GM10248 (cell line): Measurements from ENCODE around the gene ZNF77.

ENCODE experiments used
- CTCF ChIA-PET: fragments of 300-600 bp; sonication (Branson Sonifier 250); formaldehyde crosslinking; extraction: SDS; loops from one replicate; lab custom pipeline; 2021; ENCODE audit warnings: antibody characterized with exemption; lab: Yijun Ruan, JAX
- POLR2A ChIA-PET: fragments of 350-650 bp; sonication (Branson Sonifier 250); formaldehyde crosslinking; extraction: SDS; loops from one replicate; lab custom pipeline; 2020; ENCODE audit warnings: antibody characterized with exemption; lab: Yijun Ruan, JAX
- DNase-seq: peaks from one replicate; pipeline ENCODE4 v3.0.0; 2012; ENCODE audit errors: extremely low spot score
- CTCF ChIP-seq: IDR thresholded peaks from 2 replicates; pipeline ENCODE4 v1.5.1; 2012; ENCODE audit warnings: mild to moderate bottlenecking, low read depth; ENCODE audit errors: extremely low read depth, missing control alignments, control extremely low read depth

ZNF77 gene

GRCh38 chr19:2962018-2962670 is 17.4 kb upstream of the ZNF77 start:
- CTCF ChIA-PET, result interaction anchor here (0.6 to 5.4 kb wide), 27 partner anchors 9 to 343 kb away, joined by 3 to 47 read pairs (median 5); no protein-coding TSS in a partner anchor
- peak; percentile 60 for TF ChIP-seq CTCF
- POLR2A ChIA-PET, result no interaction called here
- DNase-seq, result peak; percentile 72

GRCh38 chr19:2960120-2960519 is 15.3 kb upstream of the ZNF77 start:
- no peak for DNase-seq
- POLR2A ChIA-PET, result no interaction called here
- CTCF ChIA-PET, result interaction anchor here (3.0 to 5.4 kb wide), 3 partner anchors 9 to 148 kb away, joined by 14 to 47 read pairs (median 41); no protein-coding TSS in a partner anchor
- no peak for TF ChIP-seq CTCF

GRCh38 chr19:2957160-2957559 is 12.4 kb upstream of the ZNF77 start:
- ChIA-PET CTCF (interaction anchor here (0.6 to 4.1 kb wide), 6 partner anchors 10 to 169 kb away, joined by 3 to 22 read pairs (median 3); no protein-coding TSS in a partner anchor), POLR2A (no interaction called here)
- no peak for TF ChIP-seq CTCF
- no peak for DNase-seq

DNA sequence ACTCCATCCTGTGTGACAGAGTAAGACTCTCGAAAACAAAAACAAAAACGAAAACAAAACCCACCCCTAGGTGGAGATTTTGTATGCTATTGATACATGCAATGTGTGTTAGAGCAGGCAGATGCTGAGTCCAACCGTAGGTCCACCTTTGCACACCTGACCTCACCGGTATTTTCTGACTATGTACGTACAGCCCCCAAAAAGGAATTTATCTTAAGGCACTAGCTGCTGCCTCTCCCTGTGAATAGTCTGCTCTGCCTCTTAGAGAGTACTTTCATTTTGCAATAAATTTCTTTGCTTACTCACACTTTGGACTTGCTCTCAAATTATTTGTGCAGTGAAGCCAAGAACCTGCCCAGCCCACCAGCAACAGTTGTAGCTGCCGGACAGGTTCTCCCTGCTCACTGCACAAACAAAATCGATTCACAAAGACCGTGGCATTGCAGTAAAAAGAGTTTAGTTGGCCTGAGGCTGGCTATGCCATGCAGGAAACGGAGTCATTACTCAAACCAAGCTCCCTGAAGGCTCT is 8.2 kb upstream of the ZNF77 start:
- POLR2A ChIA-PET, result interaction anchor here (0.6 kb wide), 1 partner anchor 545 kb away, joined by 3 read pairs; no protein-coding TSS in a partner anchor
- DNase-seq, result no peak
- CTCF ChIA-PET, result interaction anchor here (1.5 to 4.9 kb wide), 5 partner anchors 9 to 305 kb away, joined by 4 to 77 read pairs (median 10); no protein-coding TSS in a partner anchor
- TF ChIP-seq CTCF, result no peak

DNA sequence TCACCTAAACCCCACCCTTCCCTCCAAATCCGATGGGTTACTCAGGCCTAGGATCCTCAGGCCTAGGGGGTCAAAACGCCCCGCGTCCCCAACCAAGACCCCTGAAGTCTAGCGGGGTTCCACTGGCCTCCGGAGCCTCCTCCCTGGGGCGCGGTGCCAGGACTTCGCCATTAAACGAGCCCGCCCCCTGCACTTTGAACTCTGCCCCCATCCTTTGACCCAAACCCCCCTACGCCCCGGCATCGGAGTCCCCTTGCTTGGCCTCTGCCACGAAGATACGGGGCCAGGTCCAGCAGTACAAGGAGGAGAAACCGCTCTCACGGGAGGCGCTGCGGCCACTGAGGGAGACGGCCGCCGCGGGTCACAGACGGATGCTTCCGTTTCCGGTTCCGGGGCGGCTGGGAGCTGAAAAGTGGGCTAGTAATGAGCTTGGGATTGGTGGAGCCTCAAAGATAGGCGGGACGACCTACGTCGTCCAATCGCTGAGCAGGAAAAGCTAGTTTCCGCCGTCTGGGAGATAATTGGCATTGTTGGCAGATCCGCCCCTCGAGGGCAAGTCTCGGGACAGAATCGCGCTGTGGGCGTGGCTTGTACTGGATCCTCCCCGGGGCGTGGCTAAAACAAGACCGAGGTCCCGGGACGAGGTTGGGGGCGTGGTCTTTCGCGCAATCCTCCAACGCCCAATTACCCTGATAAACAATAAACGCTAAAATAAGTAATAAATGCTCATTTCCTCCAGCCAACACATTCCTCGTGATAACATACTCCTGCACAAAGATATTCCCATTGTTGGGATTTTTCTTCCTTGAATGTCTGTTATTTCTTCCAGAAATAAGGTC is 5.7 kb upstream of the ZNF77 start:
- TF ChIP-seq CTCF, result no peak
- DNase-seq, result peak; percentile 99
- ChIA-PET POLR2A (interaction anchor here (0.6 to 1.1 kb wide), 11 partner anchors 26 to 355 kb away, joined by 3 to 5 read pairs (median 3); partner anchors contain the start of gene THOP1), CTCF (interaction anchor here (0.6 to 4.9 kb wide), 44 partner anchors 10 to 1521 kb away, joined by 3 to 77 read pairs (median 4); partner anchors contain the start of genes GNA15, THOP1, TLE6 and ZNF57)

DNA sequence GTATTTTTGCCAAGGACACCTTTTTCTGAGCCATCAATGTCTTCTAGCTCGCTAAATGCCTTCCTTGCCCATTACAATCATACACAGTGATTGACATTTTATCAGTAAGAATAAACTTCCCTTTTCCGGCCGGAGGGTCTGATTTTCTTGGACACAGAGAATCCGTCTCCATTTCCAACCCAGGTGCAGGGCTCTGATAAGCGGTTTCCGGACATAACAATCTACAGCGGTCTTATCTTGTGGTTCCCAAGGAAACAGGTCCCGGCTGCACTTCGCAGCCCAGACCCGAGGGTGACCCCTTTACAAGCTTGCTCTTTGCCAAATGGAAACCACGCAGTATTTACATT is 5.1 kb upstream of the ZNF77 start:
- DNase-seq, result no peak
- TF ChIP-seq CTCF, result no peak
- ChIA-PET POLR2A (interaction anchor here (0.6 to 1.1 kb wide), 2 partner anchors 156 to 166 kb away, joined by 3 to 5 read pairs; no protein-coding TSS in a partner anchor), CTCF (interaction anchor here (0.6 to 4.9 kb wide), 38 partner anchors 9 to 353 kb away, joined by 3 to 77 read pairs (median 4); partner anchors contain the start of genes GNA15, THOP1, TLE6 and ZNF57)
